HG03565 (cell line): ENCODE results near the gene DTNBP1.

Source experiments
- ATAC-seq: cut with Tn5 transposase; IDR thresholded peaks from one replicate; pipeline ENCODE4 v1.9.1; 2021; ENCODE audit warnings: mild to moderate bottlenecking, moderate library complexity; ENCODE audit not compliant: unreplicated experiment

The DTNBP1 gene

DNA sequence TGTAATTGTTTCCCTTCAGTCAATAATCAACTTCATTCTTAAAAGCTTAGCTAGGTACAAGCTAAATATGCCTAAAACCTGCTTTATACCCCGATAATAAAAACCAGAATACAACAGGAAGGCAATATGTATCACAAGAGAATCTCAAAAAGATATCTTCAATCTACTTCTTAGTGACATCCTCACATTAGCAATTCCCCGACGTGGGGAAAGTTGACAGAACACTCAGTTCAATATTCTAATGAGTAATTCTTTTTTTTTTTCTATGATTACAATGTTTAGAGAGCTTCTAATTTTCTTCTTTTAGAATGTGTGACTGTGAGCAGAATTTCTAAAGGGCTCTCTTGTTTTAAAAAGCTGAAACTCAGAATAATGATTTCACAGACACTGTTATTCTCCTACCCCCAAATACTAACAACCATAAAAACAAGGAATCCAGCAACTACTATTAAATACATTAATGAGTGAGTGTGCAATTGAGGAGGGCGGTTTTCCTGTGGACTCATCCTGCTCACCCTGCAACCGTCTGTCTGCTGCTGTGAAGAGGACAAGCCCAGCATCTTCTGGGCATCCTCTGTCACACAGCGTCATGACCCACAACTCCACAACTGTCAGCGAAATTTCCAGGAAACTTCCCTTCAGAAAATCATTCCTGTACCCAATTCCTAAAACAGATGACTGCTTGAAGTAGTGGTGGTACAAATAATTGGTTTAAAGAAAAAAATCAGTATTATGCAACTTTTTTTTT is 68.1 kb downstream of the DTNBP1 start:
- no peak for ATAC-seq

DNA sequence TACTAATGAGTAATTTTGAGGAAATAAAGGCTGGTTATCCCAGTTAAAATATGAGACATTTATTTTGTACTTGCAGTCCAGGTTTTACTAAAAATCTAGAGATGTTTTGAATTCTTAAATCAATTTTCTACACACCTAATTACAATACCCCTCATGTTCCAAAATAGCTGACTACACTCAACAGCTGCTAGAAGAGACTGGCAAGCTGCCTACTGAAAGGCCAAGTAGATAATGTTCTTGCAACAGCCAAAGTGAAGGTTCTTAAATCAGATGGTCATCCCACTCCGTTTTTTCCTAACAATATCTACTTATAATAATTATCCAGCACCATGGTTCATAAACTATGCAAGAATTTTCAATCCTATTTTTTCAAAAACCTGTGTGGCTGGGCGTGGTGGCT is 69.0 kb downstream of the DTNBP1 start:
- ATAC-seq: no peak

DNA sequence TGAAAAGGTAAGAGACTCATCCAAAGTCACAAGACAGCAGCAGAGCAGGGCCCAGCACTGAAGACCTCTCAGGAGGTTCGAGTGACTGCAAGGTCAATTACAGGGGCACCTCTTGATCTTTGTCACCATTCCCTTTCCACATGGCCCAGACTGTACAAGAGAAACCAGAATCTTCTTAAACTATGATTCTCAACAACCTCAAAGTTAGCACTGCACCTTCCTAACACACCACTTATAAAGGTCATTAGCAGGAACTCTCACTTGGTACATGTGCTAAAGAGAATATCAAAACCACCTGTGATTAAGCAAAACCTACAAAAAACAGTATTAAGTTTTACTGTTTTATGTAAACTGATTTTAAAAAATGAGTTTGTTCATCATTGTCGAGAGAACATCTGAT is 70.2 kb downstream of the DTNBP1 start:
- no peak for ATAC-seq

DNA sequence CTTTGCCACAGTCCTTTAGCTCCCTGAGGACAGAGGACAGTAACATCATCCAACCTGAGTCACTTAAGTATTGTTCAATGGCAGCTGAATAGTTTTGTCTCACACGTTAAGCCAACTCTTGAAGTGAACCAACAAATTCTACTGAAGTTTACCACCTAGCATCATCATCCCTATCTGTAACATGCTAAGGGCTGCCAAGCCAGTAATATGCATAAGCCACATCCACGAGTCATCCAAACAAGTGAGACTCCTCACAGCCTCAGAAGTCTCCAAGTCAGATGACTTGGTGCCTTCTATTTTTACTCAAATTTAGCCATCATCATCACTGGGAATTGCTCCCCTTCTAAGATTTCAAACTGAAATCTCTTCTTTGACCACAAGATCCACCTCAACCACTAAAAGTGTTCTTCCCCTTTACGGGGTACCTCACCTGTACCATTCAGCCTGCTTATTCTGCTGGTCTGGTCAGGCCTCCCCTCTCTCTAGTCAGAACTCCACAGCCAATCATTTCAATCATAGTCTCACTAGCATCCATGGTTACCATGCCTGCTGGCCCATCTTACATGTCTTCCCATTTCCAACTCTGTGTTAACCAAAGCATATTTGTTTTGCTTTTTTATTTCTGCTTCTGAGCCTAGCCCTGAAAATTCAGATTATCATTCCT is 73.7 kb downstream of the DTNBP1 start:
- no peak for ATAC-seq

- no peak for ATAC-seq
These were observed 76.3 kb downstream of the DTNBP1 start for GRCh38 chr6:15586503-15586902.

GRCh38 chr6:15585760-15586214 is 77.0 kb downstream of the DTNBP1 start:
- no peak for ATAC-seq

- no peak for ATAC-seq
These were observed 80.3 kb downstream of the DTNBP1 start for GRCh38 chr6:15582499-15582898.

- ATAC-seq: no peak
These were observed 81.1 kb downstream of the DTNBP1 start for GRCh38 chr6:15581751-15582150.

DNA sequence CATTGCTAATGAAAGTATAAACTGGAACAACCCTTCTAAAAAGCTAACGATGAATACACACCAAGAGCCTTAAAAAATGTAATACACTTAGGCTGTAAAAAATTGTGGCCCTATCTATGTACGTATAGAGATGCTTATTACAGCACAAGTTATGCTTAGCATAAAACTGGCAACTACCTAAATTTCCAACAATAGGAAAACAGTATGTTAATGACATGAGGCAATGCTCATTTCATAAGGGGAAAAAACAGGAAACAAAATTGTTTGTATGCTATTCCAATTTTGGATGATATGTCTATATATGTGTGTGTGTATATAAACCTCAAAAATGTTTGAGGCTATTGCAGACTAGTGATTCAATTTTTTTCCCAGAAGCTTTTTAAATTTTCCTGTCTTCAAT is 82.5 kb downstream of the DTNBP1 start:
- ATAC-seq: no peak

DNA sequence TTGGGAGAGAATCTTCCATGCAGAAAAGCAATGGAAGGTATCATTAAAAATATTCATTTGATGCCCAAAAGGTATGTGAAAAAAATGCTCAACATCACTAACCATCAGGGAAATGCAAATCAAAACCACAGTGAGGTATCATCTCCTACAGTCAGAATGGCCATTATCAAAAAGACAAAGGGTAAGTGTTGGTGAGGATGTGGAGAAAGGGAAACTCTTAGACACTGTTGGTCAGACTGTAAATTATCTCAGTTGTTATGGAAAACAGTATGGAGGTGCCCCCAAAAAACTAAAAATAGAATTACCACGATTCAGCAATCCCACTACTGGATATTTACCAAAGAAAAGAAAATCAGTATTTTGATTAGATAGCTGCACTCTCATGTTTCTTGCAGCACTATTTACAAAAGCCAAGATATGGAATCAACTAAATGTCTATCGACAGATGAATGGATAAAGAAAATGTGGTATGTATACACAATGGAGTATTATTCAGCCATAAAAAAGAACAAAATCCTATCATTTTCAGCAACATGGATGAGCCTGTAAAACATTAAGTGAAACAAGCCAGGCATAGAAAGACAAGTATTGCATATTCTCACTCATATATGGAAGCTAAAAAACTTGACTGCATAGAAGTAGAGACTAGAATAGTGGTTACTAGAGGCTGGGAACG is 84.0 kb downstream of the DTNBP1 start:
- ATAC-seq: no peak

DNA sequence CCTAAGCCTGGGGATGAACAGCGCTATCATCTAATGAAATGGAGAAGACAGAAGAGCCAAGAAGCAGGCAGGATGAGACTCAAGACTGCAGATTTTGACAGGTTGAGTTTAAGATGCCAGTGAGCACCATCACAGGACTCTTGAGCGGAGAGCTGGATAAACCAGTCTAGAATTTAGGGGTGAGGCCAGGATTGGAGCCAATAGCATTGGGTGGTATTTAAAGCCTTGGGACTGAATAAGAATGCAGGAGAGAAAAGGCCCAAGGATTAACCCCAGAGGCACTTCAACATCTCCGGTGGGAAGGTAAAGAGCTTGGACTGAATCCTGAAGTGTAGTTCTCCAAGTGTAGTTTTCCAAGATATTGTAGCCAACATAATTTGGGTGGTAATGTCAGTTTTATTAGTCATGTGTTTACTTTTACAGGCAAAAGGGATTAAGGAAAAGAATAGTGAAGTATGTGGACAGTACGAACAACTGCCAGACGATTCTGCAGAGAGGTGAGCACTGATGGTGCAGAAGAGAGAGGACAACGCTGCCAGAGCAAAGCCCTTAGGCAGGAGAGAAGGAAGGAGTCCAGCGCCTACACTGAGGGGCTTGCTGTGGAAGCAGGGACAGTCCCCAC is 85.2 kb downstream of the DTNBP1 start:
- no peak for ATAC-seq

GRCh38 chr6:15577106-15577505 is 85.7 kb downstream of the DTNBP1 start:
- ATAC-seq: no peak

DNA sequence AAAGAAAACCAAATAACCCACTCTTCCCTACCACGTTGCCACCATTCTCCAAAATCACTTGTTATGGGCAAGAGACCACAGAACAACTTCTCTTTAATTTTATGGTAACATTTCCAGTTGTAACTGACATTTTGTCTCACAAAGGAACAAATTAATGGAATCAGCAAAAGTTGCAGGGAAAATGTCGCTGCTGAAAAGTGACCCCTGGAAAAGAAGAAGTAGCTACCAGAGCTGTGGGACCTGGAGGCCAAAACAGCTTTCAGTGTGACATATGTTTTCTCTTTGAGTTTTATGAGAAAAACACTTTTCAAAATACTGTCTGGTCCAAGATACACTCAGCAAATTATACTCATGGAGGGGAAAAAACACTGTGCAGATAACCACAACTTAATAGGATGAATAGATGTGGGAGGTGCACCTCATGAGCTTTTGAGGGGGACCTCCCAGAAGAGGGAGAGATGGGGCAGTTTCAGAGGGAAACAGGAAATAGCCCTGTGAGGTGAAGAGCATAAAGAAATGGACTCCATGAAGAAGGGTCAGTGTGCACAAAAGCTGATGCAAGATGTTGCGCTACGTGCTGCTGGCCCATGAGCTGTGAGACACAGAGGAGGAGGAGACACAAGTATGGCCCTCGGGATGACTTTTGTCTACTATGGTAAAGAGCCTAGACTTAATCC is 87.3 kb downstream of the DTNBP1 start:
- no peak for ATAC-seq

GRCh38 chr6:15574486-15574885 is 88.3 kb downstream of the DTNBP1 start:
- ATAC-seq: no peak

- ATAC-seq: no peak
These were observed 88.8 kb downstream of the DTNBP1 start for GRCh38 chr6:15574023-15574422.

- no peak for ATAC-seq
These were observed 89.4 kb downstream of the DTNBP1 start for GRCh38 chr6:15573384-15573783.

DNA sequence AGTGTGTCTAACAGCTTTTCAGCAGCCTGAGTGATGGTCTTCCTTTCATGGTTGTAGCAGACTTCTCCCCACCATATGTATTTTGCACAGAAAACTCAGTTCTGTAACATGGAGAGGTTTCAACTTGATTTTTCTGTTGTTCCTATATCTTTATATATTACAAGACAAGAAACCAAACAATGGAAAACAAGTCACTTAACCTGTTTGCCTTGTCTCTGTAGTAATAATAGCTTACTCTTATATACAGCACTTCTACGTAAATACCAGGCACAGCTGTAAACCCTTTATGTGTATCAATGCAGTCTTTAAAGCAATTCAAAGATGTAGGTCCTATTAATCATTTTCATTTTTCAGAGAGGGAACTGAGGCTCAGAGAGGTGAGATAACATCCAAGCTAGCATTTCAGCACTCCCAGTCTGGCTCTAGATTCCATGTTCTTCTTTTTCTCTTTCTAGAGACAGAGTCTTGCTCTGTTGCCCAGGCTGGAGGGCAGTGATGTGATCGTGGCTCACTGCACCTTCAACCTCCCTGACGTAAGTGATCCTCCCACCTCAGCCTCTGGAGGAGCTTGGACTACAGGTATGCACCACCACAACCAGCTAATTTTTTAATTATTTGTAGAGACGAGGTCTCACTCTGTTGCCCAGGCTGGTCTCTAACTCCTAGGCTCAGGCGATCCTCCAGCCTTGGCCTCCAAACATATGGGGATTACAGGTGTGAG is 90.4 kb downstream of the DTNBP1 start:
- no peak for ATAC-seq

DNA sequence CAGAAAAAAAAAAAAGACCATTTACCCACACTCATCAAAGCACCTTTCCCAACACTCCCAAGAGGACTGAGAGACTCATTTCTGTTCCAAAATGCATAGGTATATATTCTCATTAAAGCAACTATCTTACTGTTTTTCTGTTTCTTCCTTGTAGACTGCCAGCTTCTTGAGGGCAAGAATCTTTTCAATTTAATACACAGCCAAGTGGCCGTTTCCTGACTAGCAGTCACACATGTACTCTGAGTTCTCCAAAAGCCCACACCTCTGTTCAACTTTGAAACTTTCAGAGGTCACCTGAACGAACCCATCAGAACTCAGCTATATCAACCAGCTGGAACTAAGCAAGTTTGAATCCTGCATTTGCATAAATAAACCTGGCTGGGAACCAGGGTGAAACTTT is 92.7 kb downstream of the DTNBP1 start:
- no peak for ATAC-seq

- ATAC-seq: no peak
These were observed 93.5 kb downstream of the DTNBP1 start for GRCh38 chr6:15569035-15569995.
